NB4 (cell line): Measurements from ENCODE around the gene KCNA4.
"Not testable (repeated sequence)": the region's sequence is repeated elsewhere in the genome, so short reads cannot be mapped to it uniquely, and the experiment has no call there.

Source experiments
- DNase-seq: peaks from one replicate; pipeline ENCODE4 v3.0.0; 2010; ENCODE audit warnings: low read depth
- H3K4me3 ChIP-seq: one replicate; pipeline ENCODE4 v1.5.1; 2011; ENCODE audit warnings: mild to moderate bottlenecking, low read depth, low read length, moderate library complexity
- MAX ChIP-seq: IDR thresholded peaks from 2 replicates; pipeline ENCODE4 v1.6.1; 2011; ENCODE audit warnings: low read depth, low read length
- MYC ChIP-seq: IDR thresholded peaks from 2 replicates; pipeline ENCODE4 v1.6.1; 2011; ENCODE audit warnings: low read depth, low read length
- POLR2A ChIP-seq: IDR thresholded peaks from 2 replicates; pipeline ENCODE4 v1.6.1; 2011; ENCODE audit warnings: mild to moderate bottlenecking; ENCODE audit not compliant: insufficient read length; ENCODE audit errors: extremely low read depth
- TF ChIP-seq, protein P1 (sequence below): IDR thresholded peaks from one replicate; pipeline ENCODE4 v1.5.1; 2012; ENCODE audit warnings: low read depth, low read length

Gene KCNA4

DNA sequence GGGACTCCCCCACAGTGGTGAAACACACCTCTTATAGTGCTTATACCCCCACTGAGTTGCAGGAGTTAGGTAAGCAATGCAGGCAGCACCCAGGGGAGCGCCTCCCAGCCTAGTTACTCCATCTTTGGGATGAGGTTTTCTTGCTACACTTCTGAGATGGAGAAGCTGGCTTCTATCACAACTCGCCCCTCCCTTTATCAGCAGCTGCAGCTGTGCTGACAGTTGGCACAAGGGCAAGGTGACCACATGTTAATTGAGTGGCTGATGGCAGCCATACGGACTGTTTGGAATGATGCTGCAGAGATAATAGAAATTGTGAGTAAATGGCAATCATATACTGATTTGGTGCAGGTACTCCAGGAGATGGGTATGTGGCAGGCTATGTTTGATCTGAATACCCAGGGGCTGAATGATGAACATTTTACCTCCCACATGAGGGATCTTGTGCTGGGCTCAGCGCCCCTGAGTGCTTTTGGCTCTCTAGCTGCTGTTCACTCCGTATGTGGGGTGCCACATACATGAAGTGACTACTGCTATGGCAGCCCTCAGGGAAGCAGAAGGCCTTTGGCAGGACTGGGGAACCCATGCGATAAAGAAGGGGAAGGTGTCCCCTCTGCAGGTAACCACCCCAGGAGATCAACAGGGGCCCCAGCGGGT is 29.2 kb upstream of the KCNA4 start:
- no peak for TF ChIP-seq MYC
- TF ChIP-seq POLR2A, result no peak
- TF ChIP-seq MAX, result no peak
- TF ChIP-seq, protein P1, sequence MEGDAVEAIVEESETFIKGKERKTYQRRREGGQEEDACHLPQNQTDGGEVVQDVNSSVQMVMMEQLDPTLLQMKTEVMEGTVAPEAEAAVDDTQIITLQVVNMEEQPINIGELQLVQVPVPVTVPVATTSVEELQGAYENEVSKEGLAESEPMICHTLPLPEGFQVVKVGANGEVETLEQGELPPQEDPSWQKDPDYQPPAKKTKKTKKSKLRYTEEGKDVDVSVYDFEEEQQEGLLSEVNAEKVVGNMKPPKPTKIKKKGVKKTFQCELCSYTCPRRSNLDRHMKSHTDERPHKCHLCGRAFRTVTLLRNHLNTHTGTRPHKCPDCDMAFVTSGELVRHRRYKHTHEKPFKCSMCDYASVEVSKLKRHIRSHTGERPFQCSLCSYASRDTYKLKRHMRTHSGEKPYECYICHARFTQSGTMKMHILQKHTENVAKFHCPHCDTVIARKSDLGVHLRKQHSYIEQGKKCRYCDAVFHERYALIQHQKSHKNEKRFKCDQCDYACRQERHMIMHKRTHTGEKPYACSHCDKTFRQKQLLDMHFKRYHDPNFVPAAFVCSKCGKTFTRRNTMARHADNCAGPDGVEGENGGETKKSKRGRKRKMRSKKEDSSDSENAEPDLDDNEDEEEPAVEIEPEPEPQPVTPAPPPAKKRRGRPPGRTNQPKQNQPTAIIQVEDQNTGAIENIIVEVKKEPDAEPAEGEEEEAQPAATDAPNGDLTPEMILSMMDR, result no peak

DNA sequence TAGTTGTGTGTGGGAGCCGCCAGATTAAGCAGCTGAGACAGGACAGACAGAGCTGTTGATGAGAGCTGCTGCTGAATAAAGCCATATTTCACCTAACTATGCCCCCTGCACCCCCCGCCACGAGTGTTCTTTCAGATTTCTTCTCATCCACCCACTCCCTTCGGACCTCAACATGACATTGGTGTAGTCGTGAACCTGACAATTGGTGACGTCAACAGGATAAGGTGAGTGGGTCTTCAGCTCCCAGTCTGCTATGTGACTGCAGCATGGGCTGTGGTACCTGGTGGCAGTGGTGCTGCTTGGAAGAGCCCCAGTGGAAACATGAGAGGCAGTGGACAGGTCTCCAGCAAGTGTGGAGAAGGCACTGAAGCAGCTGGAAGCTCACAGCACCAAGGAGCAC is 28.3 kb upstream of the KCNA4 start:
- no peak for DNase-seq
- no peak overlapping the region for H3K4me3 ChIP-seq
- no peak for TF ChIP-seq POLR2A
- no peak for TF ChIP-seq MYC
- no peak for TF ChIP-seq MAX
- TF ChIP-seq, protein P1, result no peak

More for the DNA sequence above, 29.2 kb upstream of the KCNA4 start:
- DNase-seq, result no peak
- no peak overlapping the region for H3K4me3 ChIP-seq

GRCh38 chr11:30041171-30041570 is 24.3 kb upstream of the KCNA4 start:
- H3K4me3 ChIP-seq, result no peak overlapping the region
- TF ChIP-seq POLR2A, result no peak
- TF ChIP-seq, protein P1, result no peak
- TF ChIP-seq MYC, result no peak
- DNase-seq, result no peak

GRCh38 chr11:30034746-30035145 is 17.9 kb upstream of the KCNA4 start:
- not testable (repeated sequence) for DNase-seq, H3K4me3 ChIP-seq

DNA sequence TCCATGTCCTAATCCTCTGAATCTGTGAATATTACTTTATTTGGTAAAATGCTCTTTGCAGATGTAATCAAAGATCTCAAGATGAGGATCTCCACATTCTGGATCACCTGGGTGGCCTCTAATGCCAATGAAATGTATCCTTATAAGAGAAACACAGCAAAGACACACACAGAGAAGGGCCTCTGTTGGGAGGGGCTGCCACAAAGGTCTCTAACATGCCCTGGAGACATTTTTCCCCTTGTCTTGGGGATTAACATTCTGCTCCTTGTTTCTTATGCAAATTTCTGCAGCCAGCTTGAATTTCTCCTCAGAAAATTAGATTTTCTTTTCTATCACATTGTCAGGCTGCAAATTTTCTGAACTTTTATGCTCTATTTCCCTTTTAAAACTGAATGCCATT is 17.3 kb upstream of the KCNA4 start:
- not testable (repeated sequence) for H3K4me3 ChIP-seq, DNase-seq

- no peak overlapping the region for H3K4me3 ChIP-seq
- TF ChIP-seq MYC, result no peak
- TF ChIP-seq MAX, result no peak
- TF ChIP-seq, protein P1, result no peak
- TF ChIP-seq POLR2A, result no peak
- no peak for DNase-seq
Observed at GRCh38 chr11:30025396-30026139, 8.7 kb upstream of the KCNA4 start.

- H3K4me3 ChIP-seq, result no peak overlapping the region
- no peak for DNase-seq
- TF ChIP-seq, protein P1, result no peak
- TF ChIP-seq MAX (no peak), POLR2A (no peak), MYC (no peak)
Observed at GRCh38 chr11:30023074-30023473, 6.2 kb upstream of the KCNA4 start.
